Medulla oblongata (tissue), 1 donor: ENCODE data around the gene HRCT1.

Experiments
- DNase-seq: peaks from one replicate; pipeline ENCODE4 v3.0.0-alpha.2; 2015; ENCODE audit errors: extremely low spot score

Gene HRCT1

GRCh38 chr9:35942286-35942685, 36.3 kb downstream of the HRCT1 start:
- no peak for DNase-seq

- no peak for DNase-seq
Measured at GRCh38 chr9:35944173-35944572, 38.2 kb downstream of the HRCT1 start.

- DNase-seq = no peak
Measured at GRCh38 chr9:35944841-35945240, 38.8 kb downstream of the HRCT1 start.

- peak; percentile 81 for DNase-seq
Measured at GRCh38 chr9:35945341-35946018, 39.5 kb downstream of the HRCT1 start.

- no peak for DNase-seq
Measured at GRCh38 chr9:35948451-35948850, 42.4 kb downstream of the HRCT1 start.

- DNase-seq = no peak
Measured at GRCh38 chr9:35948901-35949318, 42.9 kb downstream of the HRCT1 start.

DNA sequence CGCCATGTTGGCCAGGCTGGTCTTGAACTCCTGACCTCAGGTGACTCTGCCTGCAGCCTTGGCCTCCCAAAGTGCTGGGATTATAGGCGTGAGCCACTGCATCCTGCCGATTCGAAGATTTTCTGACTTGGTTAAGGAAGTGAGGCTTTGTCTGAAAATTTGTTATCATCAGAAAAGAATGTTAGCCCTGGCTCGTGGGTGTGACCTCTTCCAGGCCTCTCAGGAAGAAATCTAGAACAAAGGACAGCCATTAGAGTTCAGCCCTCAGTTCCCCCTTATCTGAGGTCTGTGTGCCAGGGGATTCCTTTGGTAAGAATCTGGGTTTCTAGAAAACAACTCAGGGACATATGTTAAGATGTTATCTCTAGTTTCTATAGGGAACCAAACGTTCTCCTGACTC, 45.7 kb downstream of the HRCT1 start:
- no peak for DNase-seq

DNA sequence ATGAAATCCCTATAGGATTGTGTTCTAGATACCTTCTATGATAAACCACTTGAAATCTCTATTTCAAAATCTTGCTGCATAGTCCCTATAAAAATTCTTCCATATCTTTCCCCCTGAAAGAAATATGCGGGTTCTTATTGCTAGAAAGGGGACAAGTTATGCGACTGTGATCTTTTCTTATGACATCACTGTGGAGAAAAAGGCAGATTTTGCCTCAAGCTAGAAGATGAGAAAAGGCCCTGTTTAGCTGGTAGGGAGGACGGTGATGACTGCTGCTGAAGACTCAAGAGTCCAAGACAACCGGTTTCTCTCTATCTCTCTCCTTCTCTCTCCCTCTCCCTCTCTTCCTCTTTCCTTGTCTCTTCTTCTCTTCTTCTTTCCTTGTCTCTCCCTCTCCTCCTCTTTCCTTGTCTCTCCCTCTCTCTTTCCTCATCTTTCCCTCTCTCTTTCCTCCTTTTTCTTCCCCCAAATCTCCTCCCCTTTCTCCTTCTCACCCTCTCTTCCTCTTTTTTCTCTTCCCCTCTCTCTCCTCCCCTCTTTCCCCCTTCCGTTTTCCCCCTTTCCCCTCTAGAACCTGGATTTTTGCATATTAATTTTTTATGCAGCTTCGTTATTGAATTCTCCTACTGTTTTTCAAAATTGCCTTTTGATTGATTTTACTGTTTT, 46.7 kb downstream of the HRCT1 start:
- DNase-seq = no peak

DNA sequence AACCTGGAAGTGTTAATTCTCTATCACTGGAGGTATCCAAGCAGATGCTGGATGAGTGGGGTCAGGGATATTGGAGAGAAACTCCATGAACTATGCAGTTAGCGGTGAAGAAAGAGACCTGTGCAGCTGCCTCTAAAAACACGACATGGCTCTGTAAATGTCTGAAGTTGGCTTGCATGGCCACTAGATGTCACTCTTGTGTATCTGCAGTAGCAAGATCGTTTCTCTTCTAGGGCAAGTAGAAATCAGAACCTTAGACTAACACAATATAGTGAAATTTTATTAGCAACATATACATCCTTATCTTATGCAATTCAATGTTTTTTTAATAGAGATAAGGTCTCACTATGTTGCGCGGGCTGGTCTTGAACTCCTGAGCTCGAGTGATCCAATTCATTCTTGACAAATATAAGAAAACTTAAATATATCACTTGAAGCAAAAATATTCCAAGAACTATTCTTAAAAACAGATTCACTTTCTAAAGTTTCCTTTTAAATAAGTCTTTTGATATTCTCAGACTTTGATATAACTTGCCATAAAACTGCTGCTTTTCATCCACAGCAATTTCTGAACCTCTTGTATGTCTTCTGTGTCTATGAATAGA, 49.0 kb downstream of the HRCT1 start:
- peak; percentile 81 for DNase-seq

GRCh38 chr9:35956651-35957050, 50.6 kb downstream of the HRCT1 start:
- DNase-seq = no peak
